ENCODE measurements around the gene ANKH. TPM values are rescaled to one million over a fixed set of nuclear protein-coding genes. Genes with fewer than 3 reads are reported as not detected.

ANKH gene
- total and polyA plus RNA-seq, 4 donors: 9.3 to 57.1 (median 37.4) TPM

DNA sequence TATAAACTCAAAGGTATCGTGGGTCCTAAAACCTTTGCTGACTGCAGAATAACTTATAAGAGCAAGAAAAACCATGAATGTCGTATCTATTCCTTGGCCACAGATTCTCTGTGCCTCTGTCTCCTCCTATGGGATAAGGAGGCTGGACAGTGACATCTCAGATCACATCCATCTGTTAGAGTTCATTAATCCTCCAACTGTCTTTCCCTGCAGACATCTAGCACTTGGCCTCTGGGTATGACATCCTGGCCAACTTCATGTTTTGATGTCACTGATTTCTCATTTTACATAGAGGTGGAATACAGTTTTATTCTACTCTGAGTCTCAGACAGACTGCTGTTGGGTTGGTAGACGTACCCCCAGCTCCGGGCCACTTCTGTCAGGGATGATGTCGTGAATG lies 120.9 kb downstream of the ANKH start:
- Histone ChIP-seq H3K36me3 (ENCODE audit: control insufficient read depth in 4 of 4, insufficient read depth in 3 of 4, low read depth in 1 of 4, low read length in 3 of 4) (peaks cover 0 to 39% (median 28%) of the 10 kb centered on the region in 4 donors), H3K9ac (ENCODE audit: low read depth in 1 of 2, low read length in 2 of 2) (no peak overlapping the region), H3K27me3 (ENCODE audit: control insufficient read depth in 4 of 4, insufficient read depth in 4 of 4, low read length in 3 of 4) (no peaks in the 10 kb centered on the region), H3K9me3 (ENCODE audit: control insufficient read depth in 4 of 4, low read length in 3 of 4) (no peaks in the 10 kb centered on the region), H3K4me3 (ENCODE audit: low read depth in 1 of 3, low read length in 3 of 3) (no peak overlapping the region), H3K4me1 (ENCODE audit: control insufficient read depth in 4 of 4, insufficient read depth in 4 of 4, low read length in 3 of 4) (peaks cover 0 to 8% (median 2%) of the 10 kb centered on the region in 4 donors), H3K27ac (ENCODE audit: low read depth in 1 of 2, low read length in 2 of 2) (no peak overlapping the region)
- WGBS: 97% methylated on average over 5 of the region's 5 CpGs
- TF ChIP-seq RXRA (IDR thresholded peaks at IDR 0.05) (no peak), HNF4G (IDR thresholded peaks at IDR 0.05) (no peak), EGR1 (IDR thresholded peaks at IDR 0.05; ENCODE audit: low read depth in 2 of 2) (no peak), JUND (IDR thresholded peaks at IDR 0.05) (no peak), TAF1 (conservative IDR thresholded peaks at IDR 0.05) (no peak), NR2F2 (IDR thresholded peaks at IDR 0.05) (no peak), YY1 (IDR thresholded peaks at IDR 0.05) (no peak), HNF4A (conservative IDR thresholded peaks at IDR 0.05) (no peak), FOXA2 (IDR thresholded peaks at IDR 0.05) (no peak)
- TF ChIP-seq, protein P1, sequence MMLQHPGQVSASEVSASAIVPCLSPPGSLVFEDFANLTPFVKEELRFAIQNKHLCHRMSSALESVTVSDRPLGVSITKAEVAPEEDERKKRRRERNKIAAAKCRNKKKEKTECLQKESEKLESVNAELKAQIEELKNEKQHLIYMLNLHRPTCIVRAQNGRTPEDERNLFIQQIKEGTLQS (IDR thresholded peaks at IDR 0.05): no peak
- TF ChIP-seq, protein P2, sequence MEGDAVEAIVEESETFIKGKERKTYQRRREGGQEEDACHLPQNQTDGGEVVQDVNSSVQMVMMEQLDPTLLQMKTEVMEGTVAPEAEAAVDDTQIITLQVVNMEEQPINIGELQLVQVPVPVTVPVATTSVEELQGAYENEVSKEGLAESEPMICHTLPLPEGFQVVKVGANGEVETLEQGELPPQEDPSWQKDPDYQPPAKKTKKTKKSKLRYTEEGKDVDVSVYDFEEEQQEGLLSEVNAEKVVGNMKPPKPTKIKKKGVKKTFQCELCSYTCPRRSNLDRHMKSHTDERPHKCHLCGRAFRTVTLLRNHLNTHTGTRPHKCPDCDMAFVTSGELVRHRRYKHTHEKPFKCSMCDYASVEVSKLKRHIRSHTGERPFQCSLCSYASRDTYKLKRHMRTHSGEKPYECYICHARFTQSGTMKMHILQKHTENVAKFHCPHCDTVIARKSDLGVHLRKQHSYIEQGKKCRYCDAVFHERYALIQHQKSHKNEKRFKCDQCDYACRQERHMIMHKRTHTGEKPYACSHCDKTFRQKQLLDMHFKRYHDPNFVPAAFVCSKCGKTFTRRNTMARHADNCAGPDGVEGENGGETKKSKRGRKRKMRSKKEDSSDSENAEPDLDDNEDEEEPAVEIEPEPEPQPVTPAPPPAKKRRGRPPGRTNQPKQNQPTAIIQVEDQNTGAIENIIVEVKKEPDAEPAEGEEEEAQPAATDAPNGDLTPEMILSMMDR (IDR thresholded peaks at IDR 0.05; ENCODE audit: low read depth, low read length, missing input control): no peak
- TF ChIP-seq, protein P3, sequence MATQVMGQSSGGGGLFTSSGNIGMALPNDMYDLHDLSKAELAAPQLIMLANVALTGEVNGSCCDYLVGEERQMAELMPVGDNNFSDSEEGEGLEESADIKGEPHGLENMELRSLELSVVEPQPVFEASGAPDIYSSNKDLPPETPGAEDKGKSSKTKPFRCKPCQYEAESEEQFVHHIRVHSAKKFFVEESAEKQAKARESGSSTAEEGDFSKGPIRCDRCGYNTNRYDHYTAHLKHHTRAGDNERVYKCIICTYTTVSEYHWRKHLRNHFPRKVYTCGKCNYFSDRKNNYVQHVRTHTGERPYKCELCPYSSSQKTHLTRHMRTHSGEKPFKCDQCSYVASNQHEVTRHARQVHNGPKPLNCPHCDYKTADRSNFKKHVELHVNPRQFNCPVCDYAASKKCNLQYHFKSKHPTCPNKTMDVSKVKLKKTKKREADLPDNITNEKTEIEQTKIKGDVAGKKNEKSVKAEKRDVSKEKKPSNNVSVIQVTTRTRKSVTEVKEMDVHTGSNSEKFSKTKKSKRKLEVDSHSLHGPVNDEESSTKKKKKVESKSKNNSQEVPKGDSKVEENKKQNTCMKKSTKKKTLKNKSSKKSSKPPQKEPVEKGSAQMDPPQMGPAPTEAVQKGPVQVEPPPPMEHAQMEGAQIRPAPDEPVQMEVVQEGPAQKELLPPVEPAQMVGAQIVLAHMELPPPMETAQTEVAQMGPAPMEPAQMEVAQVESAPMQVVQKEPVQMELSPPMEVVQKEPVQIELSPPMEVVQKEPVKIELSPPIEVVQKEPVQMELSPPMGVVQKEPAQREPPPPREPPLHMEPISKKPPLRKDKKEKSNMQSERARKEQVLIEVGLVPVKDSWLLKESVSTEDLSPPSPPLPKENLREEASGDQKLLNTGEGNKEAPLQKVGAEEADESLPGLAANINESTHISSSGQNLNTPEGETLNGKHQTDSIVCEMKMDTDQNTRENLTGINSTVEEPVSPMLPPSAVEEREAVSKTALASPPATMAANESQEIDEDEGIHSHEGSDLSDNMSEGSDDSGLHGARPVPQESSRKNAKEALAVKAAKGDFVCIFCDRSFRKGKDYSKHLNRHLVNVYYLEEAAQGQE (IDR thresholded peaks at IDR 0.05): no peak
- no peak for DNase-seq (ENCODE audit: low spot score)

DNA sequence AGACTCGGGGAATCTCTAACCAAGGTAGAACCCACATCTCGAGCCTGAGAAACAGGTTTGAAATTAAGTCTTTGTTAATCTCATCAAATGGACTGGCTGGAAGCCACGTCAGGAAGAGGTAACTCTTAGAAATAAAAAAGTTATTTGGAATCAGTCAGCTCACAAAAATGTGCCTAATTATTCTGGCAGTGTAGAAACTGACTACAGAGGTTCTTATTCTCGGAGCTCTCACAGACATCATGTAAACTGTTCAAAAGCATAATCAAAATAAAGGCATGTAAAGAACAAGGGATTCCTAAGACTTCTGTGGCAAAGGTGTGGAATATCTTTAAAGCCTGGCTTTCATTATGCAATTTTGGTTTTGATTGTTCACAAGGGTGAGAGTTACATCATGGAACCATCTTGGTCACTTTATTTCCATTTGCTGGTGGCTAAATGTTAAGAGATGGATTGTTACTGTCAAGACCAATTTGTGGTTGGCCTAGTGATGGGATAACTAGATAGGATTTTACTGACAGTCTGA lies 121.9 kb downstream of the ANKH start:
- TF ChIP-seq, protein P1 (IDR thresholded peaks at IDR 0.05): no peak
- TF ChIP-seq, protein P4, sequence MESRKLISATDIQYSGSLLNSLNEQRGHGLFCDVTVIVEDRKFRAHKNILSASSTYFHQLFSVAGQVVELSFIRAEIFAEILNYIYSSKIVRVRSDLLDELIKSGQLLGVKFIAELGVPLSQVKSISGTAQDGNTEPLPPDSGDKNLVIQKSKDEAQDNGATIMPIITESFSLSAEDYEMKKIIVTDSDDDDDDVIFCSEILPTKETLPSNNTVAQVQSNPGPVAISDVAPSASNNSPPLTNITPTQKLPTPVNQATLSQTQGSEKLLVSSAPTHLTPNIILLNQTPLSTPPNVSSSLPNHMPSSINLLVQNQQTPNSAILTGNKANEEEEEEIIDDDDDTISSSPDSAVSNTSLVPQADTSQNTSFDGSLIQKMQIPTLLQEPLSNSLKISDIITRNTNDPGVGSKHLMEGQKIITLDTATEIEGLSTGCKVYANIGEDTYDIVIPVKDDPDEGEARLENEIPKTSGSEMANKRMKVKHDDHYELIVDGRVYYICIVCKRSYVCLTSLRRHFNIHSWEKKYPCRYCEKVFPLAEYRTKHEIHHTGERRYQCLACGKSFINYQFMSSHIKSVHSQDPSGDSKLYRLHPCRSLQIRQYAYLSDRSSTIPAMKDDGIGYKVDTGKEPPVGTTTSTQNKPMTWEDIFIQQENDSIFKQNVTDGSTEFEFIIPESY (IDR thresholded peaks at IDR 0.05): no peak
- TF ChIP-seq FOXA1 (IDR thresholded peaks at IDR 0.05) (no peak), RXRA (IDR thresholded peaks at IDR 0.05) (no peak), FOXA2 (IDR thresholded peaks at IDR 0.05) (no peak), JUND (IDR thresholded peaks at IDR 0.05) (no peak), HNF4G (IDR thresholded peaks at IDR 0.05) (no peak), SP1 (IDR thresholded peaks at IDR 0.05) (no peak)
- TF ChIP-seq, protein P3 (IDR thresholded peaks at IDR 0.05): no peak
- TF ChIP-seq, protein P2 (IDR thresholded peaks at IDR 0.05; ENCODE audit: low read depth, low read length, missing input control): no peak

More for the DNA sequence above, 121.9 kb downstream of the ANKH start:
- Histone ChIP-seq H3K9ac (ENCODE audit: low read depth in 1 of 2, low read length in 2 of 2) (no peak overlapping the region), H3K4me1 (ENCODE audit: control insufficient read depth in 4 of 4, insufficient read depth in 4 of 4, low read length in 3 of 4) (peaks cover 0 to 4% (median 0%) of the 10 kb centered on the region in 4 donors), H3K4me3 (ENCODE audit: low read depth in 1 of 3, low read length in 3 of 3) (no peak overlapping the region), H3K9me3 (ENCODE audit: control insufficient read depth in 4 of 4, low read length in 3 of 4) (no peaks in the 10 kb centered on the region), H3K27me3 (ENCODE audit: control insufficient read depth in 4 of 4, insufficient read depth in 4 of 4, low read length in 3 of 4) (no peaks in the 10 kb centered on the region), H3K27ac (ENCODE audit: low read depth in 1 of 2, low read length in 2 of 2) (no peak overlapping the region), H3K36me3 (ENCODE audit: control insufficient read depth in 4 of 4, insufficient read depth in 3 of 4, low read depth in 1 of 4, low read length in 3 of 4) (peaks cover 0 to 42% (median 28%) of the 10 kb centered on the region in 4 donors)
- WGBS: 95% methylated on average over 4 of the region's 4 CpGs
- DNase-seq (ENCODE audit: low spot score): no peak
